PC-3 (cell line): ENCODE results near the gene IGFBP1. TPM values are rescaled to one million over a fixed set of nuclear protein-coding genes. Genes with fewer than 3 reads are reported as not detected.

Experiments used
- ATAC-seq: fragments of 200-7000 bp; cut with Tn5 transposase; 2 replicates; pipeline ENCODE4 v1.9.1; 2020; ENCODE audit warnings: mild to moderate bottlenecking, moderate library complexity
- BruUV-seq: library from RNA; stranded (reverse); fragments of 400-500 nt; replicated peaks from 2 replicates; lab custom pipeline; 2021; lab: Mats Ljungman, UMichigan
- CTCF ChIA-PET: fragments of 300-600 bp; sonication (Branson Sonifier 250); formaldehyde crosslinking; loops from one replicate; lab custom pipeline; 2022; ENCODE audit warnings: antibody characterized with exemption; lab: Charles Lee
- POLR2A ChIA-PET: fragments of 300-600 bp; sonication (Branson Sonifier 250); formaldehyde crosslinking; loops from one replicate; lab custom pipeline; 2022; ENCODE audit warnings: antibody characterized with exemption; ENCODE audit not compliant: unreplicated experiment; lab: Charles Lee
- DNase-seq: peaks from one replicate; pipeline ENCODE4 v3.0.0-alpha.2; 2015
- H2AFZ ChIP-seq: fragments of 300-600 bp; sonication (generic); 2 replicates; pipeline ENCODE4 v1.6.0; 2016; ENCODE audit warnings: antibody characterized with exemption, low read length
- H3F3A ChIP-seq: fragments of 300-600 bp; sonication (generic); one replicate; pipeline ENCODE4 v1.6.0; 2017; ENCODE audit warnings: antibody characterized with exemption, low read length, control low read depth, mild to moderate bottlenecking; ENCODE audit not compliant: unreplicated experiment
- H3K27ac ChIP-seq: fragments of 300-600 bp; sonication (generic); 2 replicates; pipeline ENCODE4 v1.5.1; 2016; ENCODE audit warnings: mild to moderate bottlenecking, low read length
- H3K27me3 ChIP-seq: fragments of 300-600 bp; sonication (generic); 2 replicates; pipeline ENCODE4 v1.6.1; 2016; ENCODE audit warnings: low read length, mixed read lengths
- H3K36me3 ChIP-seq: fragments of 300-600 bp; sonication (generic); 2 replicates; pipeline ENCODE4 v1.6.1; 2016; ENCODE audit warnings: low read depth, mixed run types, low read length, mixed read lengths
- H3K4me1 ChIP-seq: fragments of 300-600 bp; sonication (generic); 2 replicates; pipeline ENCODE4 v1.5.1; 2016; ENCODE audit warnings: low read length; ENCODE audit not compliant: insufficient read depth
- H3K4me2 ChIP-seq: fragments of 300-600 bp; sonication (generic); 2 replicates; pipeline ENCODE4 v1.6.0; 2016; ENCODE audit warnings: low read length
- H3K4me3 ChIP-seq: fragments of 300-600 bp; sonication (generic); 2 replicates; pipeline ENCODE4 v1.5.1; 2016; ENCODE audit warnings: mild to moderate bottlenecking, low read length, mixed read lengths
- H3K79me2 ChIP-seq: fragments of 300-600 bp; sonication (generic); 2 replicates; pipeline ENCODE4 v1.6.1; 2017; ENCODE audit warnings: low read length, mixed read lengths
- H3K9ac ChIP-seq: fragments of 300-600 bp; sonication (generic); 2 replicates; pipeline ENCODE4 v1.6.0; 2016; ENCODE audit warnings: mild to moderate bottlenecking, low read length
- H3K9me2 ChIP-seq: fragments of 300-600 bp; sonication (generic); replicated peaks from 2 replicates; pipeline ENCODE4 v1.6.1; 2016; ENCODE audit warnings: mixed run types, low read length, mixed read lengths
- H3K9me3 ChIP-seq: fragments of 300-600 bp; sonication (generic); 2 replicates; pipeline ENCODE4 v1.6.1; 2016; ENCODE audit warnings: low read length, mixed read lengths
- H4K20me1 ChIP-seq: fragments of 300-600 bp; sonication (generic); 2 replicates; pipeline ENCODE4 v1.6.1; 2016; ENCODE audit warnings: low read length, mixed read lengths
- CTCF ChIP-seq: fragments of 300-600 bp; sonication (generic); conservative IDR thresholded peaks from 2 replicates; pipeline ENCODE4 v1.5.1; 2017; ENCODE audit warnings: antibody characterized with exemption, low read depth, mild to moderate bottlenecking, low read length
- EZH2 ChIP-seq: fragments of 300-600 bp; sonication (generic); IDR thresholded peaks from one replicate; pipeline ENCODE4 v1.6.1; 2017; ENCODE audit warnings: antibody characterized with exemption, mild to moderate bottlenecking, low read length; ENCODE audit not compliant: unreplicated experiment
- EZH2phosphoT487 ChIP-seq: fragments of 300-600 bp; sonication (generic); IDR thresholded peaks from 2 replicates; pipeline ENCODE4 v1.6.1; 2018; ENCODE audit warnings: mild to moderate bottlenecking, antibody characterized with exemption, low read length, borderline replicate concordance
- intact Hi-C: fragments of 100-400 bp; cut with micrococcal nuclease; formaldehyde crosslinking; loops from 2 replicates; pipeline ENCODE4 v1.9.0; 2023
- total RNA-seq: library from RNA; depleted of rRNA; stranded (reverse); fragments of >200 nt; gene quantifications from 2 replicates; pipeline ENCODE4 v1.2.3, GENCODE V29; 2014

IGFBP1 gene
- total RNA-seq, 1 experiment from 2014 or later = 1.5 TPM

GRCh38 chr7:45878457-45879144 lies 9.7 kb upstream of the IGFBP1 start:
- H3F3A ChIP-seq = no peaks in the 10 kb centered on the region
- no peaks in the 10 kb centered on the region for H3K9me3 ChIP-seq
- TF ChIP-seq CTCF (no peak), EZH2 (no peak), EZH2phosphoT487 (no peak)
- no peaks in the 10 kb centered on the region for H3K79me2 ChIP-seq
- peaks cover 15% of the 10 kb centered on the region for H3K4me1 ChIP-seq
- no peaks in the 10 kb centered on the region for H3K36me3 ChIP-seq
- no peak overlapping the region for H2AFZ ChIP-seq
- CTCF ChIA-PET = no interaction called here
- DNase-seq (no peak), ATAC-seq (no peak)
- no peak overlapping the region for H3K4me3 ChIP-seq
- H4K20me1 ChIP-seq = no peaks in the 10 kb centered on the region
- no peaks in the 10 kb centered on the region for H3K9me2 ChIP-seq
- H3K4me2 ChIP-seq = no peak overlapping the region
- intact Hi-C loops = no loop called here
- BruUV-seq = no TSS peak
- H3K27ac ChIP-seq = no peak overlapping the region
- H3K9ac ChIP-seq = no peak overlapping the region
- H3K27me3 ChIP-seq = no peaks in the 10 kb centered on the region
- POLR2A ChIA-PET = no interaction called here

- CTCF ChIA-PET = no interaction called here
These were observed 7.8 kb upstream of the IGFBP1 start for GRCh38 chr7:45880433-45880860.

More at GRCh38 chr7:45880433-45880860, 7.8 kb upstream of the IGFBP1 start:
- Histone ChIP-seq H3K9me2 (no peaks in the 10 kb centered on the region), H3K27me3 (no peaks in the 10 kb centered on the region), H3K4me1 (peaks cover 11% of the 10 kb centered on the region), H3K9ac (no peak overlapping the region), H3K4me2 (no peak overlapping the region), H3F3A (no peaks in the 10 kb centered on the region), H3K27ac (no peak overlapping the region), H3K4me3 (no peak overlapping the region), H3K79me2 (no peaks in the 10 kb centered on the region), H3K36me3 (no peaks in the 10 kb centered on the region), H4K20me1 (no peaks in the 10 kb centered on the region), H2AFZ (no peak overlapping the region), H3K9me3 (no peaks in the 10 kb centered on the region)
- no peak for ATAC-seq
- no peak for TF ChIP-seq CTCF
- no peak for TF ChIP-seq EZH2phosphoT487
- TF ChIP-seq EZH2 = no peak
- POLR2A ChIA-PET = no interaction called here
- no peak for DNase-seq
- intact Hi-C loops = loop anchor here (10.0 kb wide), 1 partner anchor 664 kb away; no protein-coding TSS in a partner anchor
- no TSS peak for BruUV-seq
